ENCODE measurements around the gene GSTCD.
"Not testable (repeated sequence)": the region's sequence is repeated elsewhere in the genome, so short reads cannot be mapped to it uniquely, and the experiment has no call there.

The GSTCD gene

GRCh38 chr4:105765690-105766407 is 57.3 kb downstream of the GSTCD start:
- Histone ChIP-seq H3K27ac (ENCODE audit: low read depth, low read length) (no peak overlapping the region), H3F3A (ENCODE audit: control insufficient read depth, insufficient read depth) (no peaks in the 10 kb centered on the region), H4K20me1 (ENCODE audit: control insufficient read depth, insufficient read depth, low read depth, low read length) (no peaks in the 10 kb centered on the region), H3K79me2 (ENCODE audit: control insufficient read depth, low read length) (no peaks in the 10 kb centered on the region), H3K4me3 (ENCODE audit: low read length) (no peak overlapping the region), H3K36me3 (ENCODE audit: control insufficient read depth, low read length) (no peaks in the 10 kb centered on the region), H3K4me1 (ENCODE audit: control insufficient read depth, low read length) (no peaks in the 10 kb centered on the region), H3K27me3 (ENCODE audit: control insufficient read depth, low read length) (no peaks in the 10 kb centered on the region), H3K4me2 (ENCODE audit: low read length) (no peak overlapping the region), H3K9me2 (replicated peaks; ENCODE audit: control insufficient read depth, low read length) (no peaks in the 10 kb centered on the region), H3K9me3 (ENCODE audit: control insufficient read depth, insufficient read depth, low read length) (no peaks in the 10 kb centered on the region)
- TF ChIP-seq EZH2phosphoT487 (IDR thresholded peaks at IDR 0.05; ENCODE audit: borderline replicate concordance, low read length), result no peak
- no peak for TF ChIP-seq CTCF (IDR thresholded peaks at IDR 0.05; ENCODE audit: low read depth, low read length, poor library complexity, severe bottlenecking)

- TF ChIP-seq EZH2phosphoT487 (IDR thresholded peaks at IDR 0.05; ENCODE audit: borderline replicate concordance, low read length), result no peak
- no peak for TF ChIP-seq CTCF (IDR thresholded peaks at IDR 0.05; ENCODE audit: low read depth, low read length, poor library complexity, severe bottlenecking)
- no peaks in the 10 kb centered on the region for H3K9me3 ChIP-seq (ENCODE audit: control insufficient read depth, insufficient read depth, low read length)
- no peaks in the 10 kb centered on the region for H3F3A ChIP-seq (ENCODE audit: control insufficient read depth, insufficient read depth)
- H4K20me1 ChIP-seq (ENCODE audit: control insufficient read depth, insufficient read depth, low read depth, low read length), result no peaks in the 10 kb centered on the region
- no peaks in the 10 kb centered on the region for H3K4me1 ChIP-seq (ENCODE audit: control insufficient read depth, low read length)
- no peak overlapping the region for H3K4me3 ChIP-seq (ENCODE audit: low read length)
- no peaks in the 10 kb centered on the region for H3K27me3 ChIP-seq (ENCODE audit: control insufficient read depth, low read length)
- H3K4me2 ChIP-seq (ENCODE audit: low read length), result no peak overlapping the region
- no peak overlapping the region for H3K27ac ChIP-seq (ENCODE audit: low read depth, low read length)
- H3K36me3 ChIP-seq (ENCODE audit: control insufficient read depth, low read length), result no peaks in the 10 kb centered on the region
- H3K79me2 ChIP-seq (ENCODE audit: control insufficient read depth, low read length), result no peaks in the 10 kb centered on the region
- H3K9me2 ChIP-seq (replicated peaks; ENCODE audit: control insufficient read depth, low read length), result no peaks in the 10 kb centered on the region
Measured at GRCh38 chr4:105767579-105767978, 59.0 kb downstream of the GSTCD start.

GRCh38 chr4:105770524-105770923 is 61.9 kb downstream of the GSTCD start:
- not testable (repeated sequence) for H3K27me3 ChIP-seq (ENCODE audit: control insufficient read depth, low read length); H3F3A ChIP-seq (ENCODE audit: control insufficient read depth, insufficient read depth); H3K27ac ChIP-seq (ENCODE audit: low read depth, low read length); H3K9me3 ChIP-seq (ENCODE audit: control insufficient read depth, insufficient read depth, low read length); H3K4me1 ChIP-seq (ENCODE audit: control insufficient read depth, low read length); H3K4me3 ChIP-seq (ENCODE audit: low read length); H3K9me2 ChIP-seq (replicated peaks; ENCODE audit: control insufficient read depth, low read length); H4K20me1 ChIP-seq (ENCODE audit: control insufficient read depth, insufficient read depth, low read depth, low read length); H3K4me2 ChIP-seq (ENCODE audit: low read length); H3K36me3 ChIP-seq (ENCODE audit: control insufficient read depth, low read length); H3K79me2 ChIP-seq (ENCODE audit: control insufficient read depth, low read length)

GRCh38 chr4:105772065-105772464 is 63.5 kb downstream of the GSTCD start:
- not testable (repeated sequence) for H3K79me2 ChIP-seq (ENCODE audit: control insufficient read depth, low read length); H3K9me2 ChIP-seq (replicated peaks; ENCODE audit: control insufficient read depth, low read length); H3K9me3 ChIP-seq (ENCODE audit: control insufficient read depth, insufficient read depth, low read length); H3K4me2 ChIP-seq (ENCODE audit: low read length); H3K4me1 ChIP-seq (ENCODE audit: control insufficient read depth, low read length); H3F3A ChIP-seq (ENCODE audit: control insufficient read depth, insufficient read depth); H3K36me3 ChIP-seq (ENCODE audit: control insufficient read depth, low read length); H3K27me3 ChIP-seq (ENCODE audit: control insufficient read depth, low read length); H3K4me3 ChIP-seq (ENCODE audit: low read length); H3K27ac ChIP-seq (ENCODE audit: low read depth, low read length); H4K20me1 ChIP-seq (ENCODE audit: control insufficient read depth, insufficient read depth, low read depth, low read length)

- H4K20me1 ChIP-seq (ENCODE audit: control insufficient read depth, insufficient read depth, low read depth, low read length); H3F3A ChIP-seq (ENCODE audit: control insufficient read depth, insufficient read depth); H3K9me3 ChIP-seq (ENCODE audit: control insufficient read depth, insufficient read depth, low read length); H3K4me3 ChIP-seq (ENCODE audit: low read length); H3K27ac ChIP-seq (ENCODE audit: low read depth, low read length); H3K27me3 ChIP-seq (ENCODE audit: control insufficient read depth, low read length); H3K9me2 ChIP-seq (replicated peaks; ENCODE audit: control insufficient read depth, low read length); H3K79me2 ChIP-seq (ENCODE audit: control insufficient read depth, low read length); H3K4me2 ChIP-seq (ENCODE audit: low read length); H3K4me1 ChIP-seq (ENCODE audit: control insufficient read depth, low read length); H3K36me3 ChIP-seq (ENCODE audit: control insufficient read depth, low read length): not testable (repeated sequence)
Measured at GRCh38 chr4:105775760-105776415, 67.3 kb downstream of the GSTCD start.
